HEK293T (cell line): ENCODE results near the gene ACOX3.

Experiments
- ARNT ChIP-seq: fragments of 450-650 bp; IDR thresholded peaks from 2 replicates; pipeline ENCODE4 v1.6.1; 2017; ENCODE audit warnings: mild to moderate bottlenecking
- BHLHE40 ChIP-seq: fragments of 450-650 bp; IDR thresholded peaks from 2 replicates; pipeline ENCODE4 v1.6.1; 2016; ENCODE audit warnings: mild to moderate bottlenecking, moderate library complexity, borderline replicate concordance
- FOXA1 ChIP-seq: fragments of 450-650 bp; IDR thresholded peaks from 2 replicates; pipeline ENCODE4 v1.6.1; 2016; ENCODE audit warnings: mild to moderate bottlenecking
- FOXK2 ChIP-seq: fragments of 450-650 bp; IDR thresholded peaks from 2 replicates; pipeline ENCODE4 v1.6.1; 2016; ENCODE audit warnings: mild to moderate bottlenecking
- FOXM1 ChIP-seq: fragments of 450-650 bp; IDR thresholded peaks from 2 replicates; pipeline ENCODE4 v1.6.1; 2017; ENCODE audit warnings: mild to moderate bottlenecking, borderline replicate concordance
- HDGF ChIP-seq: fragments of 450-650 bp; IDR thresholded peaks from 2 replicates; pipeline ENCODE4 v1.6.1; 2017; ENCODE audit warnings: antibody characterized with exemption, borderline replicate concordance
- LEF1 ChIP-seq: fragments of 450-650 bp; IDR thresholded peaks from 2 replicates; pipeline ENCODE4 v1.6.1; 2017; ENCODE audit warnings: mild to moderate bottlenecking, borderline replicate concordance
- NFRKB ChIP-seq: fragments of 450-650 bp; IDR thresholded peaks from 2 replicates; pipeline ENCODE4 v1.6.1; 2016; ENCODE audit warnings: mild to moderate bottlenecking, moderate library complexity
- SP1 ChIP-seq: fragments of 450-650 bp; IDR thresholded peaks from 2 replicates; pipeline ENCODE4 v1.6.1; 2017
- SUZ12 ChIP-seq: fragments of 450-650 bp; IDR thresholded peaks from 2 replicates; pipeline ENCODE4 v1.6.1; 2016; ENCODE audit warnings: mild to moderate bottlenecking
- TARDBP ChIP-seq: fragments of 450-650 bp; IDR thresholded peaks from 2 replicates; pipeline ENCODE4 v1.6.1; 2016
- ZNF384 ChIP-seq: fragments of 450-650 bp; IDR thresholded peaks from 2 replicates; pipeline ENCODE4 v1.6.1; 2016
- TF ChIP-seq, protein P1 (sequence below): fragments of 450-650 bp; IDR thresholded peaks from 2 replicates; pipeline ENCODE4 v1.6.1; 2016

GRCh38 chr4:8464381-8464780 lies 23.9 kb upstream of the ACOX3 start:
- no peak for TF ChIP-seq SUZ12
- no peak for TF ChIP-seq SP1
- no peak for TF ChIP-seq BHLHE40
- no peak for TF ChIP-seq FOXK2
- TF ChIP-seq HDGF, result no peak
- TF ChIP-seq FOXM1, result no peak
- no peak for TF ChIP-seq FOXA1
- no peak for TF ChIP-seq NFRKB
- no peak for TF ChIP-seq LEF1
- TF ChIP-seq ARNT, result no peak
- no peak for TF ChIP-seq TARDBP
- TF ChIP-seq, protein P1, sequence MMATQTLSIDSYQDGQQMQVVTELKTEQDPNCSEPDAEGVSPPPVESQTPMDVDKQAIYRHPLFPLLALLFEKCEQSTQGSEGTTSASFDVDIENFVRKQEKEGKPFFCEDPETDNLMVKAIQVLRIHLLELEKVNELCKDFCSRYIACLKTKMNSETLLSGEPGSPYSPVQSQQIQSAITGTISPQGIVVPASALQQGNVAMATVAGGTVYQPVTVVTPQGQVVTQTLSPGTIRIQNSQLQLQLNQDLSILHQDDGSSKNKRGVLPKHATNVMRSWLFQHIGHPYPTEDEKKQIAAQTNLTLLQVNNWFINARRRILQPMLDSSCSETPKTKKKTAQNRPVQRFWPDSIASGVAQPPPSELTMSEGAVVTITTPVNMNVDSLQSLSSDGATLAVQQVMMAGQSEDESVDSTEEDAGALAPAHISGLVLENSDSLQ, result no peak
- no peak for TF ChIP-seq ZNF384
